Neuronal stem cell (in vitro differentiated cells): ENCODE data around the gene MPV17L2.

Experiments used
- DNase-seq: peaks from one replicate; pipeline ENCODE4 v3.0.0-alpha.2; 2013; ENCODE audit warnings: low spot score
- H2AFZ ChIP-seq: one replicate; pipeline ENCODE4 v1.6.1; 2013; ENCODE audit warnings: mild to moderate bottlenecking, low read length, inconsistent platforms
- H2AK5ac ChIP-seq: 2 replicates; pipeline ENCODE4 v1.6.1; 2013; ENCODE audit warnings: low read depth, mild to moderate bottlenecking, inconsistent platforms, low read length, moderate library complexity, mixed read lengths
- H2BK120ac ChIP-seq: 2 replicates; pipeline ENCODE4 v1.6.1; 2013; ENCODE audit warnings: low read depth, mild to moderate bottlenecking, inconsistent platforms, low read length, moderate library complexity, mixed read lengths
- H2BK12ac ChIP-seq: one replicate; pipeline ENCODE4 v1.6.1; 2013; ENCODE audit warnings: low read length, inconsistent platforms
- H2BK15ac ChIP-seq: 2 replicates; pipeline ENCODE4 v1.6.1; 2013; ENCODE audit warnings: mild to moderate bottlenecking, low read length, inconsistent platforms, mixed read lengths
- H2BK5ac ChIP-seq: one replicate; pipeline ENCODE4 v1.6.1; 2013; ENCODE audit warnings: inconsistent platforms, mild to moderate bottlenecking, low read length, moderate library complexity
- H3K14ac ChIP-seq: one replicate; pipeline ENCODE4 v1.6.1; 2013; ENCODE audit warnings: low read length, inconsistent platforms
- H3K18ac ChIP-seq: 2 replicates; pipeline ENCODE4 v1.6.1; 2013; ENCODE audit warnings: low read length, inconsistent platforms
- H3K23ac ChIP-seq: 2 replicates; pipeline ENCODE4 v1.6.1; 2013; ENCODE audit warnings: low read depth, mild to moderate bottlenecking, mixed read lengths, low read length, inconsistent platforms; ENCODE audit not compliant: poor library complexity
- H3K27ac ChIP-seq: replicated peaks from 3 replicates; pipeline ENCODE4 v1.5.1; 2013; ENCODE audit warnings: low read length, inconsistent platforms
- H3K27me3 ChIP-seq, 3 experiments: 2 replicates each; pipeline ENCODE4 v1.6.1; 2013; ENCODE audit warnings: low read length in 3 of 3, mild to moderate bottlenecking in 2 of 3, inconsistent platforms in 1 of 3, low read depth in 1 of 3, mixed read lengths in 1 of 3, moderate library complexity in 1 of 3; ENCODE audit not compliant: control insufficient read depth in 3 of 3, insufficient read depth in 3 of 3
- H3K36me3 ChIP-seq, 2 donors: replicated peaks in 1 of 2; 2 replicates each; pipeline ENCODE4 v1.6.1; 2013; ENCODE audit warnings: low read length in 2 of 2; ENCODE audit not compliant: control insufficient read depth in 2 of 2, insufficient read depth in 2 of 2
- H3K4ac ChIP-seq: 2 replicates; pipeline ENCODE4 v1.6.1; 2013; ENCODE audit warnings: inconsistent platforms, mild to moderate bottlenecking, low read length, moderate library complexity
- H3K4me1 ChIP-seq, 2 donors: 1 replicate in 1 of 2; 2 replicates in 1 of 2; pipeline ENCODE4 v1.6.1; 2013; ENCODE audit warnings: low read length in 2 of 2, low read depth in 1 of 2; ENCODE audit not compliant: control insufficient read depth in 2 of 2, insufficient read depth in 1 of 2
- H3K4me2 ChIP-seq: one replicate; pipeline ENCODE4 v1.6.1; 2013; ENCODE audit warnings: mild to moderate bottlenecking, low read length, inconsistent platforms; ENCODE audit not compliant: insufficient read depth, poor library complexity, severe bottlenecking
- H3K4me3 ChIP-seq, 2 donors: 2 replicates each; pipeline ENCODE4 v1.5.1; 2013; ENCODE audit warnings: low read length in 2 of 2, mild to moderate bottlenecking in 2 of 2, inconsistent platforms in 1 of 2, moderate library complexity in 1 of 2
- H3K79me1 ChIP-seq: one replicate; pipeline ENCODE4 v1.6.1; 2013; ENCODE audit warnings: low read depth, mild to moderate bottlenecking, inconsistent platforms, low read length, moderate library complexity
- H3K9ac ChIP-seq: one replicate; pipeline ENCODE4 v1.6.1; 2013; ENCODE audit warnings: mild to moderate bottlenecking, low read depth, low read length, inconsistent platforms; ENCODE audit not compliant: poor library complexity
- H3K9me3 ChIP-seq, 2 donors: replicated peaks in 1 of 2; 2 replicates each; pipeline versions ENCODE3 to v1.6.1; 2013; ENCODE audit warnings: low read length in 2 of 2, mild to moderate bottlenecking in 2 of 2, inconsistent platforms in 1 of 2, low read depth in 1 of 2, mixed read lengths in 1 of 2, moderate library complexity in 1 of 2; ENCODE audit not compliant: control insufficient read depth in 2 of 2, insufficient read depth in 1 of 2
- H4K8ac ChIP-seq: one replicate; pipeline ENCODE4 v1.6.1; 2013; ENCODE audit warnings: low read depth, mild to moderate bottlenecking, inconsistent platforms, low read length, moderate library complexity
- H4K91ac ChIP-seq: one replicate; pipeline ENCODE4 v1.6.1; 2013; ENCODE audit warnings: low read length, low read depth, mild to moderate bottlenecking, inconsistent platforms; ENCODE audit not compliant: poor library complexity
- WGBS, 2 donors: extraction: QIAGEN DNeasy Blood & Tissue Kit; methylation state at CpG; one replicate each; pipeline ENCODE4 v1.1.7; 2013; ENCODE audit warnings: missing lambda C conversion rate in 2 of 2, mixed read lengths in 1 of 2; ENCODE audit not compliant: insufficient read length in 2 of 2, insufficient replicate concordance in 1 of 2; ENCODE audit errors: extremely low coverage in 2 of 2; 5-methylcytosine and 5-hydroxymethylcytosine counted together

Gene MPV17L2

GRCh38 chr19:18219911-18220631 lies 27.1 kb downstream of the MPV17L2 start:
- no peak overlapping the region for H2BK120ac ChIP-seq
- peak overlapping the region; percentile 18 for H3K23ac ChIP-seq
- H3K4ac ChIP-seq, result no peak overlapping the region
- no peak overlapping the region for H2BK12ac ChIP-seq
- no peak overlapping the region for H3K14ac ChIP-seq
- H3K79me1 ChIP-seq, result no peaks in the 10 kb centered on the region
- peak overlapping the region; percentile 40 for H2AK5ac ChIP-seq
- H2BK15ac ChIP-seq, result no peak overlapping the region
- H3K4me2 ChIP-seq, result no peak overlapping the region
- H3K36me3 ChIP-seq, result no peaks in the 10 kb centered on the region
- no peak overlapping the region for H2BK5ac ChIP-seq
- H3K9me3 ChIP-seq, result peaks cover 0 to 3% of the 10 kb centered on the region in 2 donors
- H3K18ac ChIP-seq, result peak overlapping the region; percentile 81
- no peak overlapping the region for H4K8ac ChIP-seq
- WGBS, 2 donors, result no CpG with 5 or more reads among the region's 28 CpGs
- no peak for DNase-seq
- no peak overlapping the region for H4K91ac ChIP-seq
- H3K27ac ChIP-seq, result no peak overlapping the region
- peaks cover 5 to 38% (median 18%) of the 10 kb centered on the region in 3 experiments for H3K27me3 ChIP-seq
- H3K4me3 ChIP-seq, result no peak overlapping the region
- H3K9ac ChIP-seq, result no peak overlapping the region
- H2AFZ ChIP-seq, result no peak overlapping the region
- H3K4me1 ChIP-seq, result peaks cover 2 to 5% of the 10 kb centered on the region in 2 donors

- Histone ChIP-seq H3K4me2 (peak overlapping the region; percentile 11), H3K4me3 (no peak overlapping the region), H3K4me1 (peaks cover 4 to 12% of the 10 kb centered on the region in 2 donors), H3K36me3 (no peaks in the 10 kb centered on the region), H3K27ac (no peak overlapping the region), H3K27me3 (peaks cover 11 to 45% (median 25%) of the 10 kb centered on the region in 3 experiments), H3K14ac (no peak overlapping the region), H3K4ac (no peak overlapping the region), H2BK15ac (no peak overlapping the region), H2AFZ (no peak overlapping the region), H2BK120ac (no peak overlapping the region), H3K23ac (peak overlapping the region; percentile 73), H2BK12ac (no peak overlapping the region), H4K8ac (no peak overlapping the region), H2BK5ac (no peak overlapping the region), H3K18ac (peak overlapping the region; percentile 81), H3K79me1 (no peaks in the 10 kb centered on the region), H3K9me3 (peaks cover 0 to 5% of the 10 kb centered on the region in 2 donors), H4K91ac (no peak overlapping the region), H2AK5ac (peak overlapping the region; percentile 40), H3K9ac (no peak overlapping the region)
- DNase-seq, result no peak
- WGBS, 2 donors, result no CpG with 5 or more reads among the region's 33 CpGs
Observed at GRCh38 chr19:18220632-18221275, 27.7 kb downstream of the MPV17L2 start.

GRCh38 chr19:18221815-18222725 lies 29.1 kb downstream of the MPV17L2 start:
- Histone ChIP-seq H3K4me2 (no peak overlapping the region), H2AK5ac (peak overlapping the region; percentile 61), H3K23ac (peak overlapping the region; percentile 77), H2BK5ac (no peak overlapping the region), H3K27ac (no peak overlapping the region), H2BK15ac (no peak overlapping the region), H4K91ac (no peak overlapping the region), H3K14ac (no peak overlapping the region), H3K9ac (no peak overlapping the region), H3K4ac (peak overlapping the region; percentile 47), H3K79me1 (no peaks in the 10 kb centered on the region), H2BK120ac (peak overlapping the region; percentile 67), H3K4me1 (peaks cover 4 to 14% of the 10 kb centered on the region in 2 donors), H3K36me3 (no peaks in the 10 kb centered on the region), H3K18ac (no peak overlapping the region), H3K9me3 (peaks cover 0 to 5% of the 10 kb centered on the region in 2 donors), H2BK12ac (peak overlapping the region; percentile 54), H2AFZ (no peak overlapping the region), H4K8ac (no peak overlapping the region), H3K27me3 (peaks cover 12 to 56% (median 38%) of the 10 kb centered on the region in 3 experiments), H3K4me3 (no peak overlapping the region)
- no peak for DNase-seq
- WGBS, 2 donors, result no CpG with 5 or more reads among the region's 25 CpGs
